GM13976 (cell line): ENCODE data around the gene MAB21L3.

Experiments used
- DNase-seq: peaks from one replicate; pipeline ENCODE4 v3.0.0; 2012; ENCODE audit warnings: low spot score
- CTCF ChIP-seq: IDR thresholded peaks from 2 replicates; pipeline ENCODE4 v1.5.1; 2012; ENCODE audit warnings: borderline replicate concordance, mild to moderate bottlenecking; ENCODE audit not compliant: insufficient read depth; ENCODE audit errors: extremely low read depth, missing control alignments, control extremely low read depth
- in situ Hi-C: fragments of 300-500 bp; cut with MboI; formaldehyde crosslinking; loops from one replicate; pipeline ENCODE4 v1.12.0; 2022; ENCODE audit warnings: low sequenced_read_pairs, mixed read lengths, inconsistent platforms; ENCODE audit not compliant: unreplicated experiment

MAB21L3 gene

GRCh38 chr1:116092752-116093489 is 18.3 kb upstream of the MAB21L3 start:
- DNase-seq = no peak
- in situ Hi-C loops = no loop called here
- no peak for TF ChIP-seq CTCF

- in situ Hi-C loops = no loop called here
- DNase-seq = no peak
- TF ChIP-seq CTCF = no peak
These were observed 16.2 kb upstream of the MAB21L3 start for GRCh38 chr1:116095027-116095426.

- in situ Hi-C loops = no loop called here
- DNase-seq = no peak
- TF ChIP-seq CTCF = no peak
These were observed 15.1 kb upstream of the MAB21L3 start for GRCh38 chr1:116096013-116096618.

GRCh38 chr1:116097626-116098025 is 13.6 kb upstream of the MAB21L3 start:
- no peak for DNase-seq
- TF ChIP-seq CTCF = no peak
- in situ Hi-C loops = no loop called here

GRCh38 chr1:116099379-116099778 is 11.8 kb upstream of the MAB21L3 start:
- in situ Hi-C loops = no loop called here
- no peak for TF ChIP-seq CTCF
- DNase-seq = no peak

- in situ Hi-C loops = no loop called here
- DNase-seq = no peak
- no peak for TF ChIP-seq CTCF
These were observed 11.3 kb upstream of the MAB21L3 start for GRCh38 chr1:116099919-116100318.
